Tibial artery (tissue), 4 donors: ENCODE data around the gene PHLDB1.

Source experiments
- DNase-seq, 2 donors: peaks; one replicate each; pipeline ENCODE4 v3.0.0-alpha.2; 2019
- H3K27ac ChIP-seq, 2 donors: fragments of 200-600 bp; sonication (generic) in 1 of 2; 1 replicate in 1 of 2; 2 replicates in 1 of 2; pipeline ENCODE4 v1.5.1; 2018 to 2019; ENCODE audit warnings: mild to moderate bottlenecking in 1 of 2
- H3K27me3 ChIP-seq, 2 donors: fragments of 200-600 bp; sonication (generic) in 1 of 2; one replicate each; pipeline versions ENCODE4 v1.5.1 to v1.6.0; 2016 to 2019
- H3K36me3 ChIP-seq, 3 donors: fragments of 200-600 bp; sonication (generic) in 2 of 3; one replicate each; pipeline ENCODE4 v1.5.1; 2016 to 2019; ENCODE audit warnings: mild to moderate bottlenecking in 2 of 3
- H3K4me1 ChIP-seq, 4 donors: fragments of 200-600 bp; sonication (generic) in 2 of 4; 1 replicate in 3 of 4; 2 replicates in 1 of 4; pipeline ENCODE4 v1.5.1; 2016 to 2019
- H3K4me3 ChIP-seq, 2 donors: fragments of 200-600 bp; sonication (generic) in 1 of 2; 1 replicate in 1 of 2; 2 replicates in 1 of 2; pipeline ENCODE4 v1.5.1; 2018 to 2019; ENCODE audit warnings: mild to moderate bottlenecking in 2 of 2
- H3K9me3 ChIP-seq, 3 donors: fragments of 200-600 bp; sonication (generic) in 1 of 3; one replicate each; pipeline ENCODE4 v1.5.1; 2016 to 2019
- CTCF ChIP-seq, 2 experiments: fragments of 200-600 bp in 1 of 2; fragments of 450-650 bp in 1 of 2; IDR thresholded peaks; one replicate each; pipeline ENCODE4 v1.5.1; 2017 to 2019; ENCODE audit warnings: antibody characterized with exemption in 2 of 2, mild to moderate bottlenecking in 1 of 2, moderate library complexity in 1 of 2
- intact Hi-C: fragments of 100-400 bp; cut with DNase I; formaldehyde crosslinking; loops from one replicate; pipeline ENCODE4 v1.15.0; 2023; ENCODE audit warnings: low total_unique reads

Gene PHLDB1

GRCh38 chr11:118622376-118623268, 15.2 kb downstream of the PHLDB1 start:
- Histone ChIP-seq H3K27ac (peak overlapping the region; percentile 87 to 93), H3K27me3 (no peaks in the 10 kb centered on the region), H3K4me3 (peak overlapping the region; percentile 58 to 62), H3K4me1 (peaks cover 5 to 67% (median 59%) of the 10 kb centered on the region in 4 donors), H3K36me3 (peaks cover 23 to 38% (median 31%) of the 10 kb centered on the region in 3 donors), H3K9me3 (no peaks in the 10 kb centered on the region)
- DNase-seq: peak in 1 of 2 donors; percentile 81
- intact Hi-C loops: no loop called here
- no peak for TF ChIP-seq CTCF (IDR thresholded peaks at IDR 0.05)

- Histone ChIP-seq H3K36me3 (peaks cover 29 to 45% (median 37%) of the 10 kb centered on the region in 3 donors), H3K4me1 (peaks cover 5 to 65% (median 54%) of the 10 kb centered on the region in 4 donors), H3K27me3 (no peaks in the 10 kb centered on the region), H3K27ac (peak overlapping the region; percentile 87 to 93), H3K9me3 (no peaks in the 10 kb centered on the region), H3K4me3 (peak overlapping the region in 1 of 2 donors; percentile 62)
- TF ChIP-seq CTCF (IDR thresholded peaks at IDR 0.05): no peak
- intact Hi-C loops: no loop called here
- no peak for DNase-seq
Observed at GRCh38 chr11:118623269-118623655, 15.8 kb downstream of the PHLDB1 start.

- H3K36me3 ChIP-seq: peaks cover 39 to 55% (median 54%) of the 10 kb centered on the region in 3 donors
- H3K27me3 ChIP-seq: no peaks in the 10 kb centered on the region
- no peaks in the 10 kb centered on the region for H3K9me3 ChIP-seq
- TF ChIP-seq CTCF (IDR thresholded peaks at IDR 0.05): no peak
- no peak overlapping the region for H3K27ac ChIP-seq
- no peak for DNase-seq
- H3K4me3 ChIP-seq: no peak overlapping the region
- intact Hi-C loops: no loop called here
- peaks cover 5 to 65% (median 43%) of the 10 kb centered on the region in 4 donors for H3K4me1 ChIP-seq
Observed at GRCh38 chr11:118625036-118625690, 17.7 kb downstream of the PHLDB1 start.

GRCh38 chr11:118625976-118626375, 18.6 kb downstream of the PHLDB1 start:
- H3K9me3 ChIP-seq: no peaks in the 10 kb centered on the region
- peaks cover 39 to 63% (median 56%) of the 10 kb centered on the region in 3 donors for H3K36me3 ChIP-seq
- H3K27ac ChIP-seq: no peak overlapping the region
- TF ChIP-seq CTCF (IDR thresholded peaks at IDR 0.05): no peak
- H3K4me1 ChIP-seq: peaks cover 5 to 64% (median 35%) of the 10 kb centered on the region in 4 donors
- no peak for DNase-seq
- no peaks in the 10 kb centered on the region for H3K27me3 ChIP-seq
- intact Hi-C loops: no loop called here
- no peak overlapping the region for H3K4me3 ChIP-seq

- H3K27me3 ChIP-seq: no peaks in the 10 kb centered on the region
- no peak for DNase-seq
- H3K36me3 ChIP-seq: peaks cover 50 to 79% (median 72%) of the 10 kb centered on the region in 3 donors
- intact Hi-C loops: no loop called here
- H3K4me3 ChIP-seq: no peak overlapping the region
- TF ChIP-seq CTCF (IDR thresholded peaks at IDR 0.05): no peak
- H3K9me3 ChIP-seq: no peaks in the 10 kb centered on the region
- peaks cover 0 to 52% (median 22%) of the 10 kb centered on the region in 4 donors for H3K4me1 ChIP-seq
- no peak overlapping the region for H3K27ac ChIP-seq
Observed at GRCh38 chr11:118627566-118627965, 20.2 kb downstream of the PHLDB1 start.
